ENCODE measurements around the gene BRD3.

BRD3 gene

DNA sequence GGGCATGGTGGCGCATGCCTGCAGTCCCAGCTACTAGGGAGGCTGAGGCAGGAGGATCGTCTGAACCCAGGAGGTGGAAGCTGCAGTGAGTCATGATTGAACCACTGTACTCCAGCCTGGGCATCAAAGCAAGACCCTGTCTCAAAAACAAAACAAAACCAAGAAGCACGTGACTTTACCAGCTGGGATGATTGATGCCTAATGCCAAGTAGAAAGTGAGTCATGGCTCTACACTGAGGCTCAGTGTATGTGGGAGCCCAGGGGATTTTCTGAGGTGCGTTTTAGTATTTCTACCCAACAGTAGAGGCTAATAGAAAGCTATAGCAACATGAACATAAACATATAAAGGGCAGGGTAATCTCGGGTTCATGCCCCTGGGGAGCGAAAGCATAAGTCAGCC lies 56.4 kb downstream of the BRD3 start:
- no peak overlapping the region for H3K4me3 ChIP-seq (replicated peaks; ENCODE audit: low read depth, low read length)
- TF ChIP-seq, protein P1, sequence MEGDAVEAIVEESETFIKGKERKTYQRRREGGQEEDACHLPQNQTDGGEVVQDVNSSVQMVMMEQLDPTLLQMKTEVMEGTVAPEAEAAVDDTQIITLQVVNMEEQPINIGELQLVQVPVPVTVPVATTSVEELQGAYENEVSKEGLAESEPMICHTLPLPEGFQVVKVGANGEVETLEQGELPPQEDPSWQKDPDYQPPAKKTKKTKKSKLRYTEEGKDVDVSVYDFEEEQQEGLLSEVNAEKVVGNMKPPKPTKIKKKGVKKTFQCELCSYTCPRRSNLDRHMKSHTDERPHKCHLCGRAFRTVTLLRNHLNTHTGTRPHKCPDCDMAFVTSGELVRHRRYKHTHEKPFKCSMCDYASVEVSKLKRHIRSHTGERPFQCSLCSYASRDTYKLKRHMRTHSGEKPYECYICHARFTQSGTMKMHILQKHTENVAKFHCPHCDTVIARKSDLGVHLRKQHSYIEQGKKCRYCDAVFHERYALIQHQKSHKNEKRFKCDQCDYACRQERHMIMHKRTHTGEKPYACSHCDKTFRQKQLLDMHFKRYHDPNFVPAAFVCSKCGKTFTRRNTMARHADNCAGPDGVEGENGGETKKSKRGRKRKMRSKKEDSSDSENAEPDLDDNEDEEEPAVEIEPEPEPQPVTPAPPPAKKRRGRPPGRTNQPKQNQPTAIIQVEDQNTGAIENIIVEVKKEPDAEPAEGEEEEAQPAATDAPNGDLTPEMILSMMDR (IDR thresholded peaks at IDR 0.05; ENCODE audit: low read length, missing control alignments) = no peak
- DNase-seq (ENCODE audit: low read depth) = no peak

DNA sequence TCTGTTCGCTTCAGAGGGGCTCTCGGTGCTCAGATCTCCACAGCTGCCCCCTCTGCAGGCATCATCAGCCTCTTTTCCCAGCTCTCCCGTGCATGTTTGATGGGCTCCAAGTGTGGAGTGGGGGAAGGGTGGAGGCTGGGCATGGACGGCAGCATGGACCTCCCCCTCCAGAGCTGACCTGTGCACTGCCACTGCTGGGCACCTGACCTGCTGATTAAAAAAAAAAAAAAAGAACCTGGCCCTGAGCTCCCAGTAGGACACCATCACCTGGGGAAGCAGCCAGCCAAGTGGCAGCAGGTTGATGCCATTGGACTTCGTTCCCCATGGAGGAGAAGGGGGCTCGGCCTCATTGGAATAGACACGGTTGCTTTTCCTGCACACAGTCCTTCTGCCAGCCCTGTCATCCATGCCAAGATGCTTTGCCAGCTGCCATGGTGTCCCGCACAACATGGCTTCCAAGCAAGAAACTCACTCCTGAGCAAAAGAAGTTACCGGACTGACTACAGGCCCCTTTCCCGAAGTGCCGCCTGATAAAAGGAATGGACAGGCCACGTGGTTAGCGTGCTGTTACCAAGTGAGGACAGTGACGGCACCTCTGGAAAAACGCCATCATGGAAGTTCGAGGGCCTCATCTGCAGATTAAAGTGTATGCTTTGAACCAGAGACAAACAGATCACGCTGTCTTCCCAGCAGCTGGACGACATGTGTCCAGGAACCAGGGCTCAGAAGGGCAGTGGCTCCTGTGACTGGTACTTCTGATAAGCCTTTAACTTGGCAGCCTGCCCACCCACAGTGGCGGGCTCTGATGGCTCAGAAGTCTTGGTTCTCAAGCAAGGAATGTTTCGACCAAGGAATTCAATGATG lies 57.3 kb downstream of the BRD3 start:
- TF ChIP-seq, protein P1 (IDR thresholded peaks at IDR 0.05; ENCODE audit: low read length, missing control alignments) = no peak
- DNase-seq (ENCODE audit: low read depth) = no peak

DNA sequence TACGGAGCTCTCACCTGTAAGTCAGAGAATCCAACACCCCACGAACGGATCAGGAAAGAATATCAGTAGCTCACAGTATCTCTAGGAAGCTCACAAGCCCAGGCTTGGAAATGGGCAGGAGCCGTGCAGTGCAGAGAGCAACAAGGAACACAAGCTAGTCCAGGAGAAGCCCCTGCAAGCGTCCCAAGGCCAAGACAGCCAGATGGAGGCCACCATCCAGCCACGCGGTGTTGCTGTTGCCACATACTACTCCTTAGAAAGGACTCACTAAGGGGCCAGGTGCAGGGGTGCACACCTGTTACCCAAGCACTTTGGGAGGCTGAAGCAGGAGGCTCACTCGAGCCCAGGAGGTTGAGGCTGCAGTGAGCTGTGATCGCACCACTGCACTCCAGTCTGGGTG lies 60.3 kb downstream of the BRD3 start:
- DNase-seq (ENCODE audit: low read depth) = no peak
- no peak overlapping the region for H3K4me3 ChIP-seq (replicated peaks; ENCODE audit: low read depth, low read length)
- TF ChIP-seq, protein P1 (IDR thresholded peaks at IDR 0.05; ENCODE audit: low read length, missing control alignments) = no peak

More for the DNA sequence above, 57.3 kb downstream of the BRD3 start:
- no peak overlapping the region for H3K4me3 ChIP-seq (replicated peaks; ENCODE audit: low read depth, low read length)

DNA sequence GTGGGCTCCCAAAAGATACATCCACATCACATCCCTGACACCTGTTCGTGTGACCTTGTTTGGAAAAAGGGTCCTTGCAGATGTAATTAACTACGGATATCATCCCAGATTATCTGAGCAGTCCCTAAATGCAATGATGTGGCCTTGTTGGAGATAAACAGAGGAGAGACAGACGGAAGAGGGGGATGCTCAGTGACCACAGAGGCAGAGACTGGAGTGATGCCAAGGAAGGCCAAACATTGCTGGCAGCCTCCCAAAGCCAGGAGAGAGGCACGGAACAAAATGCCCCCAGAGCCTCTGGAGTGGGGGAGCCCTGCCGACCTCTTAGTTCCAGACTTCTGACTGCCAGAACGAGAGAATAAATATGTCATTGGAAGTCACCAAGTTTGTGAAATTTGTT lies 60.7 kb downstream of the BRD3 start:
- H3K4me3 ChIP-seq (replicated peaks; ENCODE audit: low read depth, low read length) = no peak overlapping the region
- TF ChIP-seq, protein P1 (IDR thresholded peaks at IDR 0.05; ENCODE audit: low read length, missing control alignments) = no peak
- no peak for DNase-seq (ENCODE audit: low read depth)

DNA sequence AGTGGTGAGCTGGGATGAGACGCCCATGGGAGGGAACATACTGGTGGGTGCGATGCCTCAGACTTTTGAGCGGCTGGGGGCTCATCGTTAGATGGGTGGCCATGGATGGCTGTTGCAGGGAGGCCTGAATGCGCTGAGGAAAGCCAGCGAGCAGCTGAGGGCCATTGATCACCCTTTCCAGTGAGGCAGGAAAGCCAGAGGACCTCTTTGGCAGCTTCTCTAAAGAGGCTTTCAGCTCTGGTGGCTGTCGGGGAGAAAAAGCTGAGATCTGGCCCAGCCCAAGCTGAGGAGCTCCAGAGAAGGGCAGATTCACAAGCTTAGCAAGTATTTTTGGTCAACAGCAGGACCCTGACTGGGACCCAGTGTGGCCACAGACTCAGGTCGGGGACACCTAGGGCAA lies 62.4 kb downstream of the BRD3 start:
- TF ChIP-seq, protein P1 (IDR thresholded peaks at IDR 0.05; ENCODE audit: low read length, missing control alignments) = no peak
- H3K4me3 ChIP-seq (replicated peaks; ENCODE audit: low read depth, low read length) = no peak overlapping the region

DNA sequence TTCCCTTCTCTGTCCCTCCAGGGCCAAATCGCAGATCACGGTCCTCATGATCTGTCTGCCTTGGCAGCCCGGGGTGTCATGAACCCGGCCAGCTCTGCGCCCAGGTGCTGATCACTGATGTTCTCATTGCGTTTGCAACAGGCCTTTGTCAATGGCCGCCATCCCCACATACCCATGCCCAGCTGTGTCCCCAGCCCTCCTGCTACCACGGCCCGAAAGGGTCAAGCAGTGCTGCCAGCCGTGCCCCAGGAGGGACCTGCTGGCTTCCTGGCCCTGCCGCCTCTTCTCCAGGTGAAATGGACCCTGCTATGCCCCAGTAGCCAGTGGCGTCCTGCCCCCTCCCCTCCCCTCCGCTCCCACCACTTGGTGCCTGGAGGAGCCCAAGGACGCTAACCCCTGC lies 62.9 kb downstream of the BRD3 start:
- DNase-seq (ENCODE audit: low read depth) = no peak
- TF ChIP-seq, protein P1 (IDR thresholded peaks at IDR 0.05; ENCODE audit: low read length, missing control alignments) = no peak
- no peak overlapping the region for H3K4me3 ChIP-seq (replicated peaks; ENCODE audit: low read depth, low read length)

More for the DNA sequence above, 62.4 kb downstream of the BRD3 start:
- DNase-seq (ENCODE audit: low read depth) = no peak
